Posterior cingulate gyrus (tissue), 11 donors: Measurements from ENCODE around the gene C3orf70.

Experiments
- DNase-seq, 10 donors: peaks; one replicate each; pipeline versions ENCODE4 v3.0.0 to v3.0.0-alpha.2; 2020 to 2021; ENCODE audit warnings: mixed read lengths in 3 of 10
- intact Hi-C: fragments of 100-400 bp; cut with DNase I; formaldehyde crosslinking; loops from one replicate; pipeline ENCODE4 v1.15.1; 2023

The C3orf70 gene

GRCh38 chr3:185089751-185090150 lies 63.1 kb downstream of the C3orf70 start:
- intact Hi-C loops, result no loop called here
- DNase-seq, result no peak

- intact Hi-C loops, result no loop called here
- no peak for DNase-seq
Observed at GRCh38 chr3:185089343-185089742, 63.5 kb downstream of the C3orf70 start.

GRCh38 chr3:185087419-185087818 lies 65.4 kb downstream of the C3orf70 start:
- no peak for DNase-seq
- intact Hi-C loops, result no loop called here

GRCh38 chr3:185084901-185085300 lies 68.0 kb downstream of the C3orf70 start:
- intact Hi-C loops, result no loop called here
- no peak for DNase-seq

- DNase-seq, result no peak
- intact Hi-C loops, result no loop called here
Observed at GRCh38 chr3:185084402-185084801, 68.5 kb downstream of the C3orf70 start.

GRCh38 chr3:185082829-185083228 lies 70.0 kb downstream of the C3orf70 start:
- intact Hi-C loops, result no loop called here
- DNase-seq, result no peak

- DNase-seq, result no peak
- intact Hi-C loops, result no loop called here
Observed at GRCh38 chr3:185082149-185082548, 70.7 kb downstream of the C3orf70 start.

- intact Hi-C loops, result no loop called here
- DNase-seq, result no peak
Observed at GRCh38 chr3:185081521-185081920, 71.3 kb downstream of the C3orf70 start.

GRCh38 chr3:185079625-185080024 lies 73.2 kb downstream of the C3orf70 start:
- intact Hi-C loops, result no loop called here

GRCh38 chr3:185076219-185076618 lies 76.6 kb downstream of the C3orf70 start:
- no peak for DNase-seq
- intact Hi-C loops, result no loop called here

More at GRCh38 chr3:185079625-185080024, 73.2 kb downstream of the C3orf70 start:
- no peak for DNase-seq

GRCh38 chr3:185075547-185075946 lies 77.3 kb downstream of the C3orf70 start:
- DNase-seq, result peak in 1 of 10 donors; percentile 65
- intact Hi-C loops, result no loop called here

- intact Hi-C loops, result no loop called here
- no peak for DNase-seq
Observed at GRCh38 chr3:185071287-185071800, 81.5 kb downstream of the C3orf70 start.

- intact Hi-C loops, result no loop called here
- DNase-seq, result no peak
Observed at GRCh38 chr3:185070491-185071286, 82.2 kb downstream of the C3orf70 start.

- no peak for DNase-seq
- intact Hi-C loops, result no loop called here
Observed at GRCh38 chr3:185069037-185070030, 83.5 kb downstream of the C3orf70 start.

- DNase-seq, result no peak
- intact Hi-C loops, result no loop called here
Observed at GRCh38 chr3:185067173-185067572, 85.7 kb downstream of the C3orf70 start.

- DNase-seq, result no peak
- intact Hi-C loops, result no loop called here
Observed at GRCh38 chr3:185066251-185066650, 86.6 kb downstream of the C3orf70 start.

GRCh38 chr3:185065059-185065458 lies 87.8 kb downstream of the C3orf70 start:
- DNase-seq, result no peak
- intact Hi-C loops, result no loop called here

GRCh38 chr3:185063431-185063830 lies 89.4 kb downstream of the C3orf70 start:
- intact Hi-C loops, result no loop called here
- DNase-seq, result no peak

GRCh38 chr3:185062191-185062590 lies 90.7 kb downstream of the C3orf70 start:
- intact Hi-C loops, result no loop called here
- no peak for DNase-seq

- DNase-seq, result no peak
- intact Hi-C loops, result no loop called here
Observed at GRCh38 chr3:185060655-185061054, 92.2 kb downstream of the C3orf70 start.

GRCh38 chr3:185059766-185060165 lies 93.1 kb downstream of the C3orf70 start:
- intact Hi-C loops, result no loop called here
- no peak for DNase-seq
